Calu3 (cell line): ENCODE results near the gene SHH. TPM values are rescaled to one million over a fixed set of nuclear protein-coding genes. Genes with fewer than 3 reads are reported as not detected.

Source experiments
- BruUV-seq: library from RNA; stranded (reverse); fragments of 400-500 nt; replicated peaks from 2 replicates; lab custom pipeline; 2021; lab: Mats Ljungman, UMichigan
- CTCF ChIA-PET: fragments of 300-600 bp; sonication (Branson Sonifier 250); formaldehyde crosslinking; loops from one replicate; lab custom pipeline; 2022; ENCODE audit warnings: antibody characterized with exemption; lab: Charles Lee
- DNase-seq: peaks from one replicate; pipeline ENCODE4 v3.0.0; 2022
- H3K27ac Mint-ChIP-seq: one replicate; pipeline ENCODE4 v1.8.0; 2022; ENCODE audit warnings: mixed read lengths; ENCODE audit not compliant: unreplicated experiment
- H3K27me3 Mint-ChIP-seq: one replicate; pipeline ENCODE4 v1.8.0; 2022; ENCODE audit warnings: mixed read lengths; ENCODE audit not compliant: unreplicated experiment
- H3K36me3 Mint-ChIP-seq: one replicate; pipeline ENCODE4 v1.8.0; 2022; ENCODE audit warnings: mild to moderate bottlenecking, moderate library complexity, mixed read lengths; ENCODE audit not compliant: insufficient read depth, unreplicated experiment
- H3K4me1 Mint-ChIP-seq: one replicate; pipeline ENCODE4 v1.8.0; 2022; ENCODE audit warnings: mild to moderate bottlenecking, low read depth, mixed read lengths; ENCODE audit not compliant: unreplicated experiment
- H3K4me3 Mint-ChIP-seq: one replicate; pipeline ENCODE4 v1.8.0; 2022; ENCODE audit warnings: mild to moderate bottlenecking, low read depth, moderate library complexity, mixed read lengths; ENCODE audit not compliant: unreplicated experiment
- H3K9me3 Mint-ChIP-seq: one replicate; pipeline ENCODE4 v1.8.0; 2022; ENCODE audit warnings: low read depth, mixed read lengths; ENCODE audit not compliant: unreplicated experiment
- CTCF ChIP-seq: fragments of 200-600 bp; IDR thresholded peaks from one replicate; pipeline ENCODE4 v1.8.0; 2022; ENCODE audit warnings: antibody characterized with exemption; ENCODE audit not compliant: unreplicated experiment
- intact Hi-C: fragments of 100-400 bp; cut with micrococcal nuclease; formaldehyde crosslinking; loops from one replicate; pipeline ENCODE4 v1.10.0; 2022; ENCODE audit not compliant: unreplicated experiment
- total RNA-seq: library from RNA; stranded (reverse); gene quantifications from 2 replicates; pipeline ENCODE4 v1.2.3, GENCODE V29; 2022

SHH gene
- total RNA-seq, 1 experiment from 2014 or later: 1.1 TPM

- intact Hi-C loops: no loop called here
- no peak for TF ChIP-seq CTCF
- no peaks in the 10 kb centered on the region for H3K36me3 Mint-ChIP-seq
- H3K4me1 Mint-ChIP-seq: no peaks in the 10 kb centered on the region
- H3K27me3 Mint-ChIP-seq: no peaks in the 10 kb centered on the region
- H3K4me3 Mint-ChIP-seq: no peak overlapping the region
- no peak overlapping the region for H3K27ac Mint-ChIP-seq
- no peak for DNase-seq
- no TSS peak for BruUV-seq
- H3K9me3 Mint-ChIP-seq: peaks cover 3% of the 10 kb centered on the region
- CTCF ChIA-PET: interaction anchor here (1.2 kb wide), 1 partner anchor 9 kb away, joined by 4 read pairs; no protein-coding TSS in a partner anchor
These were observed 39.6 kb upstream of the SHH start for GRCh38 chr7:155851892-155852291.

- H3K36me3 Mint-ChIP-seq: no peaks in the 10 kb centered on the region
- intact Hi-C loops: no loop called here
- no peaks in the 10 kb centered on the region for H3K27me3 Mint-ChIP-seq
- no TSS peak for BruUV-seq
- TF ChIP-seq CTCF: no peak
- DNase-seq: no peak
- H3K9me3 Mint-ChIP-seq: peaks cover 3% of the 10 kb centered on the region
- H3K4me3 Mint-ChIP-seq: no peak overlapping the region
- CTCF ChIA-PET: no interaction called here
- H3K27ac Mint-ChIP-seq: no peak overlapping the region
- no peaks in the 10 kb centered on the region for H3K4me1 Mint-ChIP-seq
These were observed 38.8 kb upstream of the SHH start for GRCh38 chr7:155850766-155851678.

- CTCF ChIA-PET: no interaction called here
- H3K36me3 Mint-ChIP-seq: no peaks in the 10 kb centered on the region
- no TSS peak for BruUV-seq
- TF ChIP-seq CTCF: no peak
- intact Hi-C loops: no loop called here
- H3K4me3 Mint-ChIP-seq: no peak overlapping the region
- no peaks in the 10 kb centered on the region for H3K27me3 Mint-ChIP-seq
- H3K9me3 Mint-ChIP-seq: peaks cover 3% of the 10 kb centered on the region
- H3K27ac Mint-ChIP-seq: no peak overlapping the region
- no peak for DNase-seq
- no peaks in the 10 kb centered on the region for H3K4me1 Mint-ChIP-seq
These were observed 37.8 kb upstream of the SHH start for GRCh38 chr7:155850001-155850436.

- no peak for DNase-seq
- TF ChIP-seq CTCF: no peak
- Mint-ChIP-seq H3K4me1 (no peaks in the 10 kb centered on the region), H3K9me3 (no peaks in the 10 kb centered on the region), H3K27ac (no peak overlapping the region), H3K36me3 (peaks cover 4% of the 10 kb centered on the region), H3K4me3 (no peak overlapping the region), H3K27me3 (no peaks in the 10 kb centered on the region)
- no TSS peak for BruUV-seq
- intact Hi-C loops: no loop called here
- CTCF ChIA-PET: no interaction called here
These were observed 36.7 kb upstream of the SHH start for GRCh38 chr7:155848691-155849669.
